A673 (cell line): ENCODE measurements around the gene ST6GALNAC3.

ENCODE experiments used
- EZH2 ChIP-seq: fragments of 200-600 bp; sonication (generic); IDR thresholded peaks from 2 replicates; pipeline ENCODE4 v1.6.1; 2017; ENCODE audit warnings: borderline replicate concordance, low read depth, mild to moderate bottlenecking, mixed read lengths, antibody characterized with exemption, low read length; ENCODE audit not compliant: poor library complexity, severe bottlenecking
- TF ChIP-seq, protein P1 (sequence below): fragments of 300-800, 200-600 bp; sonication (generic); conservative IDR thresholded peaks from 2 replicates; pipeline ENCODE4 v1.5.1; 2017; ENCODE audit warnings: low read depth, mild to moderate bottlenecking, antibody characterized with exemption, low read length, moderate library complexity, mixed read lengths

DNA sequence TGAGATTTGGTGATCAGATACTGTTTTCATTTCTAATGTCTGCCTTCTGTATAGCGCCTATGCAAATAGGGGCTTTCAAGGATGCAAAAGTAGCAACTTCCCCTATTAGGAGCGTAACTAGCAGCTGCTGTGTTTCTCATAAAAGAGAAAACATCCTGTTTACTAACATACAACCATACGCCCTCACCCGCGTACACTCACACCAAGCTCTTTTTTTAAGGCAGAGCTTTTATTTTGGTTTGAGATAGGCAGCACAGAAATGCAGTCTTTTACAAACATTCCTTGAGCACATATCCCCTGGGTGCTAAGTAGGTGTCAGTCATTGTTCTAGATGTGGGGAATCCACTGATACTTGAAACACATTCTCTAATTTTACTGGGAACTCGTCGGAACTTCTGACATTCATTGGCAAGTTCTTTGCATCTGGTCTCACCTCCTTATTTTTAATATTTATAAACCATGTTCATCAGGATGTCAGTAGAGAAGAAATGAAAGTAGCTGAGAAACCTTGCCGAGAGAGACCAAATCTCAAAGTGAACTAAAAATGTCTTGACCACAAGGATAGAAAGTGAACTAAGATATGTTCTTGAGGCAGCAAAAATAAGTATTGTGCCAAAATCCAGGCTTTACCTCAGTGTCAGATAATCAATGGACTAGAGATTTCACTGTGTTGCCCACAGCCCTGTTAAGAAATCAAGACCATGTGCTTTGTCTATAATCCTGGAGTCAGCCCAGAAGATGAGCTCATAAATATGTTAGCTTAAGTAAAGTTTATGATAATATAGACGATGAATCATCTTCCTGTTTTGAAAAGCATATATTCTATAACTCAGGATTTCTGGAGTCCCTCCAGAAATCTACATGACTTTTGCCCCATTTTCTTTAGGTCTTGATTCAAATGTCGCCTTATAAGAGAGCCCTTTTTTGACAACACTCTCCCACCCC, 350.9 kb downstream of the ST6GALNAC3 start:
- TF ChIP-seq, protein P1, sequence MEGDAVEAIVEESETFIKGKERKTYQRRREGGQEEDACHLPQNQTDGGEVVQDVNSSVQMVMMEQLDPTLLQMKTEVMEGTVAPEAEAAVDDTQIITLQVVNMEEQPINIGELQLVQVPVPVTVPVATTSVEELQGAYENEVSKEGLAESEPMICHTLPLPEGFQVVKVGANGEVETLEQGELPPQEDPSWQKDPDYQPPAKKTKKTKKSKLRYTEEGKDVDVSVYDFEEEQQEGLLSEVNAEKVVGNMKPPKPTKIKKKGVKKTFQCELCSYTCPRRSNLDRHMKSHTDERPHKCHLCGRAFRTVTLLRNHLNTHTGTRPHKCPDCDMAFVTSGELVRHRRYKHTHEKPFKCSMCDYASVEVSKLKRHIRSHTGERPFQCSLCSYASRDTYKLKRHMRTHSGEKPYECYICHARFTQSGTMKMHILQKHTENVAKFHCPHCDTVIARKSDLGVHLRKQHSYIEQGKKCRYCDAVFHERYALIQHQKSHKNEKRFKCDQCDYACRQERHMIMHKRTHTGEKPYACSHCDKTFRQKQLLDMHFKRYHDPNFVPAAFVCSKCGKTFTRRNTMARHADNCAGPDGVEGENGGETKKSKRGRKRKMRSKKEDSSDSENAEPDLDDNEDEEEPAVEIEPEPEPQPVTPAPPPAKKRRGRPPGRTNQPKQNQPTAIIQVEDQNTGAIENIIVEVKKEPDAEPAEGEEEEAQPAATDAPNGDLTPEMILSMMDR = no peak
- TF ChIP-seq EZH2 = no peak
